HG03575 (cell line): ENCODE data around the gene GDAP2.
"Not testable (repeated sequence)": the region's sequence is repeated elsewhere in the genome, so short reads cannot be mapped to it uniquely, and the experiment has no call there.

Experiments
- ATAC-seq: cut with Tn5 transposase; IDR thresholded peaks from one replicate; pipeline ENCODE4 v1.9.1; 2021; ENCODE audit not compliant: unreplicated experiment, insufficient number of reproducible peaks, low FRiP score; ENCODE audit errors: extremely low read depth

The GDAP2 gene

GRCh38 chr1:117846674-117847425 lies 82.6 kb downstream of the GDAP2 start:
- ATAC-seq, result no peak

GRCh38 chr1:117844478-117844877 lies 84.9 kb downstream of the GDAP2 start:
- ATAC-seq, result not testable (repeated sequence)

GRCh38 chr1:117843791-117844190 lies 85.6 kb downstream of the GDAP2 start:
- ATAC-seq, result no peak

GRCh38 chr1:117842408-117843170 lies 86.8 kb downstream of the GDAP2 start:
- no peak for ATAC-seq

- ATAC-seq, result no peak
Measured at GRCh38 chr1:117841117-117841650, 88.2 kb downstream of the GDAP2 start.

GRCh38 chr1:117838911-117839310 lies 90.5 kb downstream of the GDAP2 start:
- ATAC-seq, result no peak

GRCh38 chr1:117836069-117836468 lies 93.4 kb downstream of the GDAP2 start:
- no peak for ATAC-seq

- ATAC-seq, result no peak
Measured at GRCh38 chr1:117834416-117834815, 95.0 kb downstream of the GDAP2 start.

- ATAC-seq, result no peak
Measured at GRCh38 chr1:117832453-117832852, 97.0 kb downstream of the GDAP2 start.

- ATAC-seq, result no peak
Measured at GRCh38 chr1:117830222-117830621, 99.2 kb downstream of the GDAP2 start.

GRCh38 chr1:117828201-117828600 lies 101.2 kb downstream of the GDAP2 start:
- no peak for ATAC-seq

GRCh38 chr1:117826540-117827078 lies 102.8 kb downstream of the GDAP2 start:
- no peak for ATAC-seq

- ATAC-seq, result no peak
Measured at GRCh38 chr1:117826119-117826518, 103.3 kb downstream of the GDAP2 start.

- no peak for ATAC-seq
Measured at GRCh38 chr1:117825414-117825813, 104.0 kb downstream of the GDAP2 start.

GRCh38 chr1:117824616-117825015 lies 104.8 kb downstream of the GDAP2 start:
- ATAC-seq, result no peak

- ATAC-seq, result no peak
Measured at GRCh38 chr1:117821774-117822482, 107.5 kb downstream of the GDAP2 start.

- ATAC-seq, result no peak
Measured at GRCh38 chr1:117821382-117821755, 108.1 kb downstream of the GDAP2 start.

GRCh38 chr1:117820694-117821381 lies 108.6 kb downstream of the GDAP2 start:
- no peak for ATAC-seq

- no peak for ATAC-seq
Measured at GRCh38 chr1:117820096-117820495, 109.3 kb downstream of the GDAP2 start.
